Amniotic stem cell (primary cell): ENCODE measurements around the gene BIRC5.

Source experiments
- DNase-seq: peaks from one replicate; lab custom pipeline; 2025; lab: John Stamatoyannopoulos, UW

The BIRC5 gene

DNA sequence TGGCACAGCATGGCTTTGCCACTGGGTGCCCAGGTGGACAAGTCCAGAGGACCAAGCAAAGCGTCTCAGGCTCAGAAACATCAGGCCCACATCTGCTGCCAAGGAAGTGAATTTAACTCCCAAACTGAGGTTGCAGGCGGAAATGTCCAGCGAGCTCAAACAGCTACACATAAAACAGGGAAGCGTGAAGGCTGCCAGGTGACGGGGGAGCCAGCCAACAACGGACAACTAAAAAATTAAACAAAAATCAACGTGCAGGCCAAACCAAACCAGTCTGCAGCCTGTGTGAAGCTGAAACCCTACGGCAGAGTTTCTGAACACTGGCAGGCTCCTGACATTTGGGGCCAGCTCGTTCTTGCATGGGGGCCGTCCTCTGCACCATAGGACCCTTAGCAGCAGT is 29.7 kb upstream of the BIRC5 start:
- DNase-seq: no peak

DNA sequence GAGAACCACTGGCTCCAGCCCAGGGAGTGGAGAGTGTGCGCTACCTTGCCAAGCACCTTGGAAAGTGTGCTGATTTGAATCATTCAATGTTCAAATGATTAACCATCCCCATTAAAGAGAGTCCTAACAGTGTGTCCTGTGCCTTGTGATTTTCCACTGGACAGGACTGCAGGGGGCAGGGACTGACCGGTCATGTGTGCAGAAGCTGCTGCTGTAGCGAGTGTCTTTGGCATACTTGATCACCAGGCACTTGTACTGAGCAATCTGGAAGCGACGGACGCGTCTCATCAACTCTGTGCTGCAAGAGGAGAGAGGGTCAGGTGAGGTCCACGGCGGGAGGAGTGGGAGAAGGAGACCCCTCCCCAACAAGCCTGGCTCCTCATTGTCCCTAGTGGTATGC is 29.2 kb upstream of the BIRC5 start:
- DNase-seq: no peak

- no peak for DNase-seq
Observed at GRCh38 chr17:78185981-78186691, 27.9 kb upstream of the BIRC5 start.

- peak; percentile 93 for DNase-seq
Observed at GRCh38 chr17:78186692-78187595, 27.1 kb upstream of the BIRC5 start, which contains the start of the genes AFMID and TK1. AFMID (plus strand) TSS chr17:78187362; CDS start chr17:78187371, 9 bp downstream. TK1 (minus strand) TSS chr17:78187052; CDS start chr17:78186994, 58 bp downstream.

DNA sequence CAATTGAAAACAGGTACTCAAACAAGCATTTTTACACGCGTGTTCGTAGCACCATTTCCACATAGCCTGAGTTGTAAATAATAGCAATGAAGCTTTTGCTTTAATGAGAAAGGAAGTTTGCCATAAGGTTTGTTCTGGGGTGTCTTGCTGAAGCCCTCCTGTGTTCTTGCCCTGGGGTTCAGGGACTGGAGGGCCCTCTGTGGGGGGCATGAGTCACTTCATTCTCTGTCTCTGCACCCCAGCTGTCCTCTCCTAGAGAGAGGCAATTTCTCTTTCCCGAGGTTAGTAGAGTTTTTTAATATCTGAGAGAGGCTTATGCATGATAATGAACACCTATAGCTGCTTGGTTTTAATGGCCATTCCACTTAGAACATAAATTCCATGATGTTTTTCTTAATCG is 17.3 kb upstream of the BIRC5 start:
- no peak for DNase-seq

DNA sequence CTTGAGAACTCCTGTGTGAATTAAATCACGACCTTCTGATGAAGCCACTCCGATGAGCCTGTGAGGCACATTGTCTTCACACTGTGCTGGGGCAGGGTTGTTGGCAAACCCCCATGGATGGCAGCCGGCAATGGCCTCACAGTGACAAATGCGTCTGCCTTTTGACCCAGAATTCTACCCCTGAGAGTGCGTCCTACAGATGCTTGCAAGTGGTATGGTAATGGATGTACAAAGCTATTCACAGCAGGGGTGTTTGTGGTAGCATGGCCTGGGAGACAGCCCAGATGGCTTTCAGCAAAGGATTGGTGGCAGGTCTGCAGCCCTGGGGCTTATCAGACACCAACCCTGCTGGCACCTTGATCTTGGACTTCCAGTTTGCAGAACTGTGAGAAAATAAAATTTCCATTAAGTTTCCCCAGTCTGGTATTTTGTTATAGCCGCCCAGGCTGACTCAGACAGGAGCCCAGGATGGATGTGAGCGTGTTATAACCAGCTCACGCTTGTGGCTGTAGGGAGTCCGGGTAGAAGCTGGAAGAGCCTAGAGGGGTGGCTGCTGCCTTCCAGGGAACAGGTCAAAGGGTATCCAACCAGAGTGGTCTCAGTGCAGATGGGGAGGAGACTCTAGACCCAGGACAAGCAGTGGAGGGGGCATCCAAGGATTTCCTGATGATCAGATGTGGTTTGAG is 16.8 kb upstream of the BIRC5 start:
- no peak for DNase-seq

DNA sequence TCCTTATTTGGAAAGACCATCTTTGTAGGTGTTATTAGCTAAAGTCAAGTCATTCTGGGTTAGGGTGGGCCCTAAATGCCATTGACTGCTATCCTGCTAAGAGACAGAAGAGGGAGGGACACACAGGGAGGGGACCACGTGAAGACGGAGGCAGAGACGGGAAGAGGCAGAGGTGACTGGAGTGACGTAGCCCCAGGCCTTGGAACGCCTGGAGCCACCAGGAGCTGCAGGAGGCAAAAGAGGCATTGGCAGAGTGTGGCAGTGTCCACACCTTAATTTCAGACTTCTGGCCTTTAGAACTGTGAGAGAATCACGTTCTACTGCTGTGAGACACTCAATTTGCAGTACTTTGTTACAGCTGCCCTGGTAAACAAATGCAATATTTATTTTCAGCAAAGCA is 13.6 kb upstream of the BIRC5 start:
- DNase-seq: no peak

GRCh38 chr17:78202666-78203065 is 11.4 kb upstream of the BIRC5 start:
- no peak for DNase-seq

- no peak for DNase-seq
Observed at GRCh38 chr17:78204387-78205123, 9.5 kb upstream of the BIRC5 start.

DNA sequence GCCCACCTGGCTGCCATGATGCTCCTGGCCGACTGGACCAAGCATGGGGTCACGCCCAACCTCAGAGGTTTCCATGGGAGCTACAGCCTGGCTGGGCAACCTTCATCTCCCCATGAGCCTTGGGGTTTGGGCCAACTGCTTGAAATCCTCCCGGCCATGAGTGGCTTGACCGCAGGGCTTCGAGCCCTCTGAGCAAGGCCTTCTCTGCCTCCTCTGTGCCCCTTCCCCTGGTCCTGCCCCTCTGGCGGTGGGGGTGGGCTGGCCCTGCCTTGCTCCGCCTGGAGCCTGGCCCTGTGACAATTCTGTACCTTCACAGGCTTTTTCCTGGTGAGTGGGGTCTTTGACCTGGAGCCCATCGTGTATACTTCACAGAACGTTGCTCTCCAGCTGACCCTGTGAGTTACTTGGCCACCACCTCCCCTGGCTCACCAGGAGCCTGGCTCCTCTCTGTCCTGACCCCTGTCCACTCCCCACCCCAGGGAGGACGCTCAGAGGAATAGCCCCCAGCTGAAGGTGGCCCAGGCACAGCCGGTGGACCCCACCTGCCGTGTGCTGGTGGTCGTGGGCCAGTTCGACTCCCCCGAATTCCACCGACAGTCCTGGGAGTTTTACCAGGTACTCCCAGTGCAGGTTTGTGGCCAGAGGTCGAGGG is 8.8 kb upstream of the BIRC5 start:
- no peak for DNase-seq

DNA sequence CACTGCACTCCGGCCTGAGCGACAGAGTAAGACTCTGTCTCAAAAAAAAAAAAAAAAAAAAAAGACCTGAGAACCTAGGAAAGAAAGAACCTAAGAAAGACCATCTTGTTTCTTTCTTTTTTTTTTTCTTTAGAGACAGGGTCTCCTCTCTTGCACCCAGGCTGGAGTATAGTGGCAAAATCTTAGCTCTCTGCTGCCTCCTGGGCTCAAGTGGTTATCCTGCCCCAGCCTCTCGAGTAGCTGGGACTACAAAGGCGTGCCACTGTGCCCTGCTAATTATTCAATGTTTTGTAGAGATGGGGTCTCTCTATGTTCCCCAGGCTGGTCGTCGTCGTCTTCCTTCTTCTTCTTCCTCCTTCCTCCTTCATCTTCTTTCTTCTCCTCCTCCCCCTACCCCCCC is 7.8 kb upstream of the BIRC5 start:
- DNase-seq: no peak

- DNase-seq: no peak
Observed at GRCh38 chr17:78208486-78208885, 5.6 kb upstream of the BIRC5 start.

- no peak for DNase-seq
Observed at GRCh38 chr17:78210111-78210510, 3.9 kb upstream of the BIRC5 start.

- no peak for DNase-seq
Observed at GRCh38 chr17:78211032-78211431, 3.0 kb upstream of the BIRC5 start.

GRCh38 chr17:78214706-78215061 is 631 bp downstream of the BIRC5 start:
- no peak for DNase-seq

DNA sequence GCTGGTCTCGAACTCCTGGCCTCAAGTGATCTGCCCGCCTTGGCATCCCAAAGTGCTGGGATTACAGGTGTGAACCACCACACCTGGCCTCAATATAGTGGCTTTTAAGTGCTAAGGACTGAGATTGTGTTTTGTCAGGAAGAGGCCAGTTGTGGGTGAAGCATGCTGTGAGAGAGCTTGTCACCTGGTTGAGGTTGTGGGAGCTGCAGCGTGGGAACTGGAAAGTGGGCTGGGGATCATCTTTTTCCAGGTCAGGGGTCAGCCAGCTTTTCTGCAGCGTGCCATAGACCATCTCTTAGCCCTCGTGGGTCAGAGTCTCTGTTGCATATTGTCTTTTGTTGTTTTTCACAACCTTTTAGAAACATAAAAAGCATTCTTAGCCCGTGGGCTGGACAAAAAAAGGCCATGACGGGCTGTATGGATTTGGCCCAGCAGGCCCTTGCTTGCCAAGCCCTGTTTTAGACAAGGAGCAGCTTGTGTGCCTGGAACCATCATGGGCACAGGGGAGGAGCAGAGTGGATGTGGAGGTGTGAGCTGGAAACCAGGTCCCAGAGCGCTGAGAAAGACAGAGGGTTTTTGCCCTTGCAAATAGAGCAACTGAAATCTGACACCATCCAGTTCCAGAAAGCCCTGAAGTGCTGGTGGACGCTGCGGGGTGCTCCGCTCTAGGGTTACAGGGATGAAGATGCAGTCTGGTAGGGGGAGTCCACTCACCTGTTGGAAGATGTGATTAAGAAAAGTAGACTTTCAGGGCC is 5.5 kb downstream of the BIRC5 start:
- DNase-seq: no peak

GRCh38 chr17:78223061-78223460 is 9.0 kb downstream of the BIRC5 start:
- DNase-seq: no peak

GRCh38 chr17:78223765-78224164 is 9.7 kb downstream of the BIRC5 start:
- DNase-seq: no peak

DNA sequence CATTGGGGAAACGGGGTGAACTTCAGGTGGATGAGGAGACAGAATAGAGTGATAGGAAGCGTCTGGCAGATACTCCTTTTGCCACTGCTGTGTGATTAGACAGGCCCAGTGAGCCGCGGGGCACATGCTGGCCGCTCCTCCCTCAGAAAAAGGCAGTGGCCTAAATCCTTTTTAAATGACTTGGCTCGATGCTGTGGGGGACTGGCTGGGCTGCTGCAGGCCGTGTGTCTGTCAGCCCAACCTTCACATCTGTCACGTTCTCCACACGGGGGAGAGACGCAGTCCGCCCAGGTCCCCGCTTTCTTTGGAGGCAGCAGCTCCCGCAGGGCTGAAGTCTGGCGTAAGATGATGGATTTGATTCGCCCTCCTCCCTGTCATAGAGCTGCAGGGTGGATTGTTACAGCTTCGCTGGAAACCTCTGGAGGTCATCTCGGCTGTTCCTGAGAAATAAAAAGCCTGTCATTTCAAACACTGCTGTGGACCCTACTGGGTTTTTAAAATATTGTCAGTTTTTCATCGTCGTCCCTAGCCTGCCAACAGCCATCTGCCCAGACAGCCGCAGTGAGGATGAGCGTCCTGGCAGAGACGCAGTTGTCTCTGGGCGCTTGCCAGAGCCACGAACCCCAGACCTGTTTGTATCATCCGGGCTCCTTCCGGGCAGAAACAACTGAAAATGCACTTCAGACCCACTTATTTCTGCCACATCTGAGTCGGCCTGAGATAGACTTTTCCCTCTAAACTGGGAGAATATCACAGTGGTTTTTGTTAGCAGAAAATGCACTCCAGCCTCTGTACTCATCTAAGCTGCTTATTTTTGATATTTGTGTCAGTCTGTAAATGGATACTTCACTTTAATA is 10.4 kb downstream of the BIRC5 start:
- no peak for DNase-seq
